ENCODE results near the gene CELSR1. TPM values are rescaled to one million over a fixed set of nuclear protein-coding genes. Genes with fewer than 3 reads are reported as not detected.

Gene CELSR1
- total and polyA plus RNA-seq, 2 of the 13 experiments (the other 11 are each of a cell fraction or from before 2014, with no cell fraction given): 0.78 to 1.8 TPM

DNA sequence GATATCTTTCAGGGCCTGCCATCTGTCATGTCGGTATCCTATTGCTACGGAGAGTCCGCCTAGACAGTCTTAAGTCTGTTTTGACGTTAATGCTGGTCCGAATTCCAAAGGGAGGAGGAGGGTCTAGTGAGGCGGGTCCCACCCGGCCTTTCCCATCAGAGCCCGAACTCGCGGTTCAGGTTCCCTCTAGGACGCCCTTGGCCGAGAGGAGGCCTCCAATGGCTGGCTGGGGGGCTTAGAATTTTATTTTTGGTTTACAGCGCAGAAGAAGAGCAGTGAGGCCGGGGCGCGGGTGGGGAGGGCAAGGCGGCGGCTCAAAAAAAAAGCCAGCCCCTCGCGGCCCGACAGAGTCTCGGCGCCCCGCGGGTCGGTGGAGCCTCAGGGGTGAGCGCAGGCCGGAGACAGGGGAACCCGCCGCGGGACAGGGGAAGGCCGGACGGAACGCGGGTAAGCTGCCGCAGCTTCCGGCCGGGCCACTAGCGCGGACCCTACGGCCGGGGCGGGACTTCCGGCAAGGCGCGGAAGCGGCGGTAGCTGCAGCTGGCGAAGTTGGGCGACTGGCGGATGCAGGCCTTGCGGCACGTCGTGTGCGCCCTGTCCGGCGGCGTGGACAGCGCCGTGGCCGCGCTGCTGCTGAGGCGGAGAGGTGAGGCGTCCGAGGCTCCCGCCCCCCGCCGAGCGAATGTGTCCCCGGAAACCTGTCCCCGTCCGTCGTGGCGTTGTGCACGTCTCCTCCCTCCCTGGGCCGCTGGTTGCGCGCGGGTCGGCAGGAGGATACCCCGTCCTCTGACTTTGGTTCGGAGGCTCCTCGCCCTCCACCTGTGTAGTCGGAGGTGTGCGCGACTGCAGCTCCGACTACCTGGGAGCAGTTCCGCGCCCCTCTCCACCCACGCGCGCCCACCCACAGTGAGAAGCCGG, 202.0 kb downstream of the CELSR1 start, which contains the start of gene TRMU (continued):
- TF ChIP-seq ZNF101 (CRISPR knock-in tag; IDR thresholded peaks at IDR 0.05; ENCODE audit: borderline replicate concordance, low read depth) (no peak), ERF (CRISPR knock-in tag; IDR thresholded peaks at IDR 0.05) (peak; percentile 87), ZBTB7B (CRISPR knock-in tag; IDR thresholded peaks at IDR 0.05) (peak; percentile 85), RBAK (CRISPR knock-in tag; IDR thresholded peaks at IDR 0.05) (no peak), HOXA9 (CRISPR knock-in tag; IDR thresholded peaks at IDR 0.05; ENCODE audit: borderline replicate concordance) (peak; percentile 39; the same call in 1 of the 2 replicates), HES4 (CRISPR knock-in tag; IDR thresholded peaks at IDR 0.05; ENCODE audit: borderline replicate concordance) (peak; percentile 92), GATAD2A (CRISPR knock-in tag; IDR thresholded peaks at IDR 0.05) (peak; percentile 57; the same call in 1 of the 2 replicates), ZNF430 (CRISPR knock-in tag; IDR thresholded peaks at IDR 0.05) (peak; percentile 79; the same call in 1 of the 2 replicates), E2F1 (CRISPR knock-in tag; IDR thresholded peaks at IDR 0.05) (peak; percentile 80)
- TF ChIP-seq, protein P1, sequence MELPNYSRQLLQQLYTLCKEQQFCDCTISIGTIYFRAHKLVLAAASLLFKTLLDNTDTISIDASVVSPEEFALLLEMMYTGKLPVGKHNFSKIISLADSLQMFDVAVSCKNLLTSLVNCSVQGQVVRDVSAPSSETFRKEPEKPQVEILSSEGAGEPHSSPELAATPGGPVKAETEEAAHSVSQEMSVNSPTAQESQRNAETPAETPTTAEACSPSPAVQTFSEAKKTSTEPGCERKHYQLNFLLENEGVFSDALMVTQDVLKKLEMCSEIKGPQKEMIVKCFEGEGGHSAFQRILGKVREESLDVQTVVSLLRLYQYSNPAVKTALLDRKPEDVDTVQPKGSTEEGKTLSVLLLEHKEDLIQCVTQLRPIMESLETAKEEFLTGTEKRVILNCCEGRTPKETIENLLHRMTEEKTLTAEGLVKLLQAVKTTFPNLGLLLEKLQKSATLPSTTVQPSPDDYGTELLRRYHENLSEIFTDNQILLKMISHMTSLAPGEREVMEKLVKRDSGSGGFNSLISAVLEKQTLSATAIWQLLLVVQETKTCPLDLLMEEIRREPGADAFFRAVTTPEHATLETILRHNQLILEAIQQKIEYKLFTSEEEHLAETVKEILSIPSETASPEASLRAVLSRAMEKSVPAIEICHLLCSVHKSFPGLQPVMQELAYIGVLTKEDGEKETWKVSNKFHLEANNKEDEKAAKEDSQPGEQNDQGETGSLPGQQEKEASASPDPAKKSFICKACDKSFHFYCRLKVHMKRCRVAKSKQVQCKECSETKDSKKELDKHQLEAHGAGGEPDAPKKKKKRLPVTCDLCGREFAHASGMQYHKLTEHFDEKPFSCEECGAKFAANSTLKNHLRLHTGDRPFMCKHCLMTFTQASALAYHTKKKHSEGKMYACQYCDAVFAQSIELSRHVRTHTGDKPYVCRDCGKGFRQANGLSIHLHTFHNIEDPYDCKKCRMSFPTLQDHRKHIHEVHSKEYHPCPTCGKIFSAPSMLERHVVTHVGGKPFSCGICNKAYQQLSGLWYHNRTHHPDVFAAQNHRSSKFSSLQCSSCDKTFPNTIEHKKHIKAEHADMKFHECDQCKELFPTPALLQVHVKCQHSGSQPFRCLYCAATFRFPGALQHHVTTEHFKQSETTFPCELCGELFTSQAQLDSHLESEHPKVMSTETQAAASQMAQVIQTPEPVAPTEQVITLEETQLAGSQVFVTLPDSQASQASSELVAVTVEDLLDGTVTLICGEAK (IDR thresholded peaks at IDR 0.05): peak; percentile 88
- TF ChIP-seq, protein P1 (CRISPR knock-in tag; IDR thresholded peaks at IDR 0.05): peak; percentile 88
- TF ChIP-seq, protein P2, sequence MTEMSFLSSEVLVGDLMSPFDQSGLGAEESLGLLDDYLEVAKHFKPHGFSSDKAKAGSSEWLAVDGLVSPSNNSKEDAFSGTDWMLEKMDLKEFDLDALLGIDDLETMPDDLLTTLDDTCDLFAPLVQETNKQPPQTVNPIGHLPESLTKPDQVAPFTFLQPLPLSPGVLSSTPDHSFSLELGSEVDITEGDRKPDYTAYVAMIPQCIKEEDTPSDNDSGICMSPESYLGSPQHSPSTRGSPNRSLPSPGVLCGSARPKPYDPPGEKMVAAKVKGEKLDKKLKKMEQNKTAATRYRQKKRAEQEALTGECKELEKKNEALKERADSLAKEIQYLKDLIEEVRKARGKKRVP (CRISPR knock-in tag; IDR thresholded peaks at IDR 0.05): peak in 1 of 2 experiments; percentile 37; a peak in 1 of 4 replicates
